GM12878 (cell line): Measurements from ENCODE around the gene MCHR1. TPM values are rescaled to one million over a fixed set of nuclear protein-coding genes. Genes with fewer than 3 reads are reported as not detected.

Experiments
- ATF7 ChIP-seq: fragments of 450-650 bp; IDR thresholded peaks from 2 replicates; pipeline ENCODE4 v1.6.1; 2016; ENCODE audit warnings: low read depth, mild to moderate bottlenecking
- BCL11A ChIP-seq: IDR thresholded peaks from 2 replicates; pipeline ENCODE4 v1.6.1; 2011; ENCODE audit warnings: low read depth, low read length
- CREB1 ChIP-seq: IDR thresholded peaks from 2 replicates; pipeline ENCODE4 v1.6.1; 2012; ENCODE audit warnings: low read depth, mild to moderate bottlenecking, inconsistent platforms
- ESRRA ChIP-seq: IDR thresholded peaks from 2 replicates; pipeline ENCODE4 v1.6.1; 2012; ENCODE audit warnings: mild to moderate bottlenecking, low read length, improper control_type of control experiment
- HDAC6 ChIP-seq: fragments of 200-600 bp; sonication (generic); IDR thresholded peaks from one replicate; pipeline ENCODE4 v1.8.0; 2017; ENCODE audit warnings: antibody characterized with exemption; ENCODE audit not compliant: unreplicated experiment
- IRF4 ChIP-seq: IDR thresholded peaks from 2 replicates; pipeline ENCODE4 v1.6.1; 2011; ENCODE audit warnings: low read depth, low read length
- KAT2A ChIP-seq: conservative IDR thresholded peaks from 2 replicates; pipeline ENCODE4 v1.6.1; 2011; ENCODE audit warnings: low read depth, low read length; ENCODE audit not compliant: control insufficient read depth
- PAX5 ChIP-seq: IDR thresholded peaks from 2 replicates; pipeline ENCODE4 v1.6.1; 2011; ENCODE audit warnings: low read depth, low read length, borderline replicate concordance
- PKNOX1 ChIP-seq: fragments of 450-650 bp; IDR thresholded peaks from 2 replicates; pipeline ENCODE4 v1.6.1; 2016; ENCODE audit warnings: mild to moderate bottlenecking
- PML ChIP-seq: IDR thresholded peaks from 2 replicates; pipeline ENCODE4 v1.6.1; 2012; ENCODE audit warnings: low read length, inconsistent platforms
- RAD51 ChIP-seq: fragments of 450-650 bp; IDR thresholded peaks from 2 replicates; pipeline ENCODE4 v1.6.1; 2016; ENCODE audit warnings: moderate library complexity, mild to moderate bottlenecking, inconsistent platforms
- RCOR1 ChIP-seq: conservative IDR thresholded peaks from 2 replicates; pipeline ENCODE4 v1.6.1; 2012; ENCODE audit warnings: low read depth, low read length, improper control_type of control experiment
- RELA ChIP-seq: fragments of 450-650 bp; IDR thresholded peaks from 2 replicates; pipeline ENCODE4 v1.8.0; 2014; ENCODE audit warnings: borderline replicate concordance; ENCODE audit not compliant: partially characterized antibody
- SMAD1 ChIP-seq: fragments of 450-650 bp; IDR thresholded peaks from 2 replicates; pipeline ENCODE4 v1.6.1; 2018; ENCODE audit warnings: mild to moderate bottlenecking, low read depth; ENCODE audit not compliant: partially characterized antibody
- SREBF1 ChIP-seq: IDR thresholded peaks from 2 replicates; pipeline ENCODE4 v1.6.1; 2012; ENCODE audit warnings: mild to moderate bottlenecking, low read length
- SUPT20H ChIP-seq: IDR thresholded peaks from 2 replicates; pipeline ENCODE4 v1.6.1; 2011; ENCODE audit warnings: low read depth, mild to moderate bottlenecking, low read length, moderate library complexity, borderline replicate concordance; ENCODE audit not compliant: control insufficient read depth
- TARDBP ChIP-seq: IDR thresholded peaks from 2 replicates; pipeline ENCODE4 v1.6.1; 2016; ENCODE audit warnings: borderline replicate concordance
- TCF12 ChIP-seq: IDR thresholded peaks from 2 replicates; pipeline ENCODE4 v1.6.1; 2011; ENCODE audit warnings: low read depth, mild to moderate bottlenecking, low read length
- YBX1 ChIP-seq: fragments of 450-650 bp; IDR thresholded peaks from 2 replicates; pipeline ENCODE4 v1.6.1; 2016; ENCODE audit warnings: antibody characterized with exemption
- polyA plus RNA-seq, 11 experiments: library from polyadenylated mRNA; depleted of rRNA in 4 of 11; unstranded in 6 of 11; stranded (reverse) in 5 of 11; fragments of >200 nt; fragmentation: Nextera tagmentation in 4 of 11; fragmentation: Illumina TruSeq in 1 of 11; extraction: Ambion mirVana in 4 of 11; extraction: Trizol in 1 of 11; gene quantifications; 1 replicate in 1 of 11; 2 replicates in 10 of 11; pipeline versions ENCODE4 v1.2.1 to v1.2.3, GENCODE V29; 2011 to 2016; ENCODE audit warnings: inconsistent platforms in 2 of 11, missing spikeins in 2 of 11, low read depth in 1 of 11
- total RNA-seq, 4 experiments: library from RNA; depleted of rRNA in 3 of 4; stranded (reverse); fragments of >200 nt in 3 of 4; fragmentation: Illumina TruSeq in 1 of 4; extraction: Trizol in 1 of 4; gene quantifications; 2 replicates each; pipeline versions ENCODE4 v1.2.1 to v1.2.3, GENCODE V29; 2013 to 2021
- TF ChIP-seq, protein P1 (sequence below): IDR thresholded peaks from 2 replicates; pipeline ENCODE4 v1.6.1; 2011; ENCODE audit warnings: mild to moderate bottlenecking, low read depth, low read length, moderate library complexity; ENCODE audit not compliant: insufficient replicate concordance
- TF ChIP-seq, protein P2 (sequence below): IDR thresholded peaks from 2 replicates; pipeline ENCODE4 v1.6.1; 2011; ENCODE audit warnings: low read depth, low read length, improper control_type of control experiment, borderline replicate concordance
- TF ChIP-seq, protein P3 (sequence below): fragments of 450-650 bp; formaldehyde crosslinking; IDR thresholded peaks from 2 replicates; pipeline ENCODE4 v1.5.0; 2022; ENCODE audit warnings: mild to moderate bottlenecking, missing genetic modification characterization
- TF ChIP-seq, protein P4 (sequence below): IDR thresholded peaks from 2 replicates; pipeline ENCODE4 v1.6.1; 2011; ENCODE audit warnings: low read depth, mild to moderate bottlenecking, low read length, moderate library complexity, borderline replicate concordance; ENCODE audit errors: extremely low read depth

Gene MCHR1
- total and polyA plus RNA-seq, 10 of the 15 experiments (the other 5 are each of a cell fraction or from before 2014, with no cell fraction given) = not detected

DNA sequence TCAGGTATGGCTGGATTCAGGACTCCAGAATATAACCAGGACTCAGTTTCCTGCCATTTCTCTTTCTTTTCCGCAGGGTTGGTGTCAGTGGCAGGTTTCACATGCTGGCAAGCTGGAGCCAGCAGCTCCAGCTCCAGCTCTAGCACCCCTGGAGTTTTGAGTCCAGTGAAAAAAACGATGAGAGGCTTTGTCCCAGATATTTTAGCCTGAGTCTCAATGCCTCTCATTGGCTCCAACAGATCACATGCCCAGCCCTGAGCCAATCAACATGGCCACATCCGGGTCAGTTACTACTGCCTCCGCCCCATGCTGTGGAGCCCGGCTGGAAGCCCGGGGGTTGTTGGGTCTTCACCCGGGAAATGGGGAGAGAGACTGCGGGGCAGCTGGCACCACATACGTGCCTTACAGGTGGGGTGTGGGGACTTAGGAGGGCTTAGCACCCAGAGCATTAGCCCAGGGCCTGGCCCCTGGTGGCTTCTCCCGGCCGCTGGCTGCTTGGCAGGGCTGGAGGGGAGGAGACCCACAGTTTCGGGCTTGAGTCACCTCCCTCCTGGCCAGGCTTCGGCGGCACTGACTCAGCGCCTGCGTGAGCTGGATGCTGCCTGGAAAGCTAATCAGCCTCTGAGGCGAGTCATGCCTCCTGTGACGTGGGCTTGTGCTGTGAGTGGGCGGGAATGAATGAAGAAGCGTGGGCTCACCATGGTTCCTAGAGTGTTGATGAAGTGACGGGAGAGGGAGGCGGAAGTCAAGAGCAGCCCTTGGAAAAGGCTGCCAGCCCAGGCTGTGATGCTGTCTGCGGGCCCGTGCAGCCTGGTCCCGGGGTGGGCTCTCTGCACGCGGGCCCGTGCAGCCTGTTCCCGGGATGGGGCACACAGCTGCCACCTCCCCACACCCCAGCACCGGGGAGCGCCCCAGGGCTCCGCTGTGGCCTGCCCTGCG is 27.5 kb upstream of the MCHR1 start (continued):
- no peak for TF ChIP-seq YBX1
- TF ChIP-seq PAX5 = no peak
- TF ChIP-seq TCF12 = no peak
- no peak for TF ChIP-seq KAT2A
- TF ChIP-seq, protein P1, sequence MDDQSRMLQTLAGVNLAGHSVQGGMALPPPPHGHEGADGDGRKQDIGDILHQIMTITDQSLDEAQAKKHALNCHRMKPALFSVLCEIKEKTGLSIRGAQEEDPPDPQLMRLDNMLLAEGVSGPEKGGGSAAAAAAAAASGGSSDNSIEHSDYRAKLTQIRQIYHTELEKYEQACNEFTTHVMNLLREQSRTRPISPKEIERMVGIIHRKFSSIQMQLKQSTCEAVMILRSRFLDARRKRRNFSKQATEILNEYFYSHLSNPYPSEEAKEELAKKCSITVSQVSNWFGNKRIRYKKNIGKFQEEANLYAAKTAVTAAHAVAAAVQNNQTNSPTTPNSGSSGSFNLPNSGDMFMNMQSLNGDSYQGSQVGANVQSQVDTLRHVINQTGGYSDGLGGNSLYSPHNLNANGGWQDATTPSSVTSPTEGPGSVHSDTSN = no peak
- peak; percentile 77 for TF ChIP-seq PML
- TF ChIP-seq RELA = no peak
- no peak for TF ChIP-seq BCL11A
- no peak for TF ChIP-seq ESRRA
- TF ChIP-seq CREB1 = peak; percentile 69; the same call in 1 of the 2 replicates
- no peak for TF ChIP-seq HDAC6
- no peak for TF ChIP-seq SMAD1
- TF ChIP-seq SREBF1 = no peak
- TF ChIP-seq PKNOX1 = no peak
- TF ChIP-seq, protein P2, sequence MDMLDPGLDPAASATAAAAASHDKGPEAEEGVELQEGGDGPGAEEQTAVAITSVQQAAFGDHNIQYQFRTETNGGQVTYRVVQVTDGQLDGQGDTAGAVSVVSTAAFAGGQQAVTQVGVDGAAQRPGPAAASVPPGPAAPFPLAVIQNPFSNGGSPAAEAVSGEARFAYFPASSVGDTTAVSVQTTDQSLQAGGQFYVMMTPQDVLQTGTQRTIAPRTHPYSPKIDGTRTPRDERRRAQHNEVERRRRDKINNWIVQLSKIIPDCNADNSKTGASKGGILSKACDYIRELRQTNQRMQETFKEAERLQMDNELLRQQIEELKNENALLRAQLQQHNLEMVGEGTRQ = peak; percentile 20
- TF ChIP-seq TARDBP = no peak
- TF ChIP-seq RAD51 = 0 out of 2 replicates have a peak, but pooled peaks have one; percentile 15
- TF ChIP-seq RCOR1 = no peak
- no peak for TF ChIP-seq IRF4
- no peak for TF ChIP-seq SUPT20H
- no peak for TF ChIP-seq ATF7
- TF ChIP-seq, protein P3, sequence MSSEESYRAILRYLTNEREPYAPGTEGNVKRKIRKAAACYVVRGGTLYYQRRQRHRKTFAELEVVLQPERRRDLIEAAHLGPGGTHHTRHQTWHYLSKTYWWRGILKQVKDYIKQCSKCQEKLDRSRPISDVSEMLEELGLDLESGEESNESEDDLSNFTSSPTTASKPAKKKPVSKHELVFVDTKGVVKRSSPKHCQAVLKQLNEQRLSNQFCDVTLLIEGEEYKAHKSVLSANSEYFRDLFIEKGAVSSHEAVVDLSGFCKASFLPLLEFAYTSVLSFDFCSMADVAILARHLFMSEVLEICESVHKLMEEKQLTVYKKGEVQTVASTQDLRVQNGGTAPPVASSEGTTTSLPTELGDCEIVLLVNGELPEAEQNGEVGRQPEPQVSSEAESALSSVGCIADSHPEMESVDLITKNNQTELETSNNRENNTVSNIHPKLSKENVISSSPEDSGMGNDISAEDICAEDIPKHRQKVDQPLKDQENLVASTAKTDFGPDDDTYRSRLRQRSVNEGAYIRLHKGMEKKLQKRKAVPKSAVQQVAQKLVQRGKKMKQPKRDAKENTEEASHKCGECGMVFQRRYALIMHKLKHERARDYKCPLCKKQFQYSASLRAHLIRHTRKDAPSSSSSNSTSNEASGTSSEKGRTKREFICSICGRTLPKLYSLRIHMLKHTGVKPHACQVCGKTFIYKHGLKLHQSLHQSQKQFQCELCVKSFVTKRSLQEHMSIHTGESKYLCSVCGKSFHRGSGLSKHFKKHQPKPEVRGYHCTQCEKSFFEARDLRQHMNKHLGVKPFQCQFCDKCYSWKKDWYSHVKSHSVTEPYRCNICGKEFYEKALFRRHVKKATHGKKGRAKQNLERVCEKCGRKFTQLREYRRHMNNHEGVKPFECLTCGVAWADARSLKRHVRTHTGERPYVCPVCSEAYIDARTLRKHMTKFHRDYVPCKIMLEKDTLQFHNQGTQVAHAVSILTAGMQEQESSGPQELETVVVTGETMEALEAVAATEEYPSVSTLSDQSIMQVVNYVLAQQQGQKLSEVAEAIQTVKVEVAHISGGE (CRISPR knock-in tag) = no peak
- TF ChIP-seq, protein P4, sequence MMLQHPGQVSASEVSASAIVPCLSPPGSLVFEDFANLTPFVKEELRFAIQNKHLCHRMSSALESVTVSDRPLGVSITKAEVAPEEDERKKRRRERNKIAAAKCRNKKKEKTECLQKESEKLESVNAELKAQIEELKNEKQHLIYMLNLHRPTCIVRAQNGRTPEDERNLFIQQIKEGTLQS = peak; percentile 77; the same call in 1 of the 2 replicates
